Common myeloid progenitor, CD34-positive (primary cell): ENCODE measurements around the gene HHIPL1.

Experiments
- CTCF ChIA-PET: fragments of 350-600 bp; sonication (Branson Sonifier 250); formaldehyde crosslinking; loops from one replicate; lab custom pipeline; 2021; ENCODE audit warnings: antibody characterized with exemption; lab: Charles Lee
- POLR2A ChIA-PET: fragments of 350-600 bp; sonication (Branson Sonifier 250); formaldehyde crosslinking; loops from one replicate; lab custom pipeline; 2021; ENCODE audit warnings: antibody characterized with exemption; lab: Charles Lee
- DNase-seq, 3 donors: peaks; one replicate each; pipeline versions ENCODE4 v3.0.0 to v3.0.0-alpha.2; 2013
- H3K27ac ChIP-seq, 2 experiments: 1 replicate in 1 of 2; 2 replicates in 1 of 2; pipeline ENCODE4 v1.7.0; 2013; ENCODE audit warnings: inconsistent platforms in 2 of 2, low read length in 2 of 2, mild to moderate bottlenecking in 2 of 2, low read depth in 1 of 2, moderate library complexity in 1 of 2; ENCODE audit not compliant: severe bottlenecking in 2 of 2, insufficient read depth in 1 of 2, poor library complexity in 1 of 2
- H3K27me3 ChIP-seq, 5 experiments: replicated peaks in 2 of 5; 1 replicate in 3 of 5; 2 replicates in 2 of 5; pipeline versions ENCODE4 v1.6.1 to v1.7.0; 2013; ENCODE audit warnings: low read length in 4 of 5, mild to moderate bottlenecking in 2 of 5, moderate library complexity in 2 of 5, inconsistent platforms in 1 of 5; ENCODE audit not compliant: insufficient read depth in 5 of 5, control insufficient read depth in 4 of 5
- H3K36me3 ChIP-seq, 4 experiments: 1 replicate in 2 of 4; 2 replicates in 2 of 4; pipeline versions ENCODE4 v1.6.1 to v1.7.0; 2013; ENCODE audit warnings: low read length in 3 of 4, control low read depth in 1 of 4, mild to moderate bottlenecking in 1 of 4; ENCODE audit not compliant: control insufficient read depth in 4 of 4, insufficient read depth in 4 of 4
- H3K4me1 ChIP-seq, 4 experiments: 1 replicate in 3 of 4; 2 replicates in 1 of 4; pipeline versions ENCODE4 v1.6.1 to v1.7.1; 2013; ENCODE audit warnings: low read length in 3 of 4, mild to moderate bottlenecking in 3 of 4, control low read depth in 1 of 4, inconsistent platforms in 1 of 4, moderate library complexity in 1 of 4; ENCODE audit not compliant: control insufficient read depth in 4 of 4, insufficient read depth in 4 of 4; ENCODE audit errors: control extremely low read depth in 1 of 4
- H3K4me3 ChIP-seq, 7 experiments: 1 replicate in 4 of 7; 2 replicates in 3 of 7; pipeline versions ENCODE4 v1.5.1 to v1.7.0; 2013; ENCODE audit warnings: mild to moderate bottlenecking in 7 of 7, low read length in 6 of 7, moderate library complexity in 6 of 7, inconsistent platforms in 2 of 7, low read depth in 2 of 7, control low read depth in 1 of 7; ENCODE audit not compliant: insufficient read depth in 4 of 7, control insufficient read depth in 1 of 7; ENCODE audit errors: extremely low read depth in 1 of 7
- H3K9me3 ChIP-seq, 5 experiments: 1 replicate in 4 of 5; 2 replicates in 1 of 5; pipeline versions ENCODE4 v1.6.1 to v1.7.1; 2013; ENCODE audit warnings: low read length in 4 of 5, mild to moderate bottlenecking in 2 of 5, inconsistent platforms in 1 of 5, low read depth in 1 of 5, moderate library complexity in 1 of 5; ENCODE audit not compliant: control insufficient read depth in 4 of 5, insufficient read depth in 2 of 5; ENCODE audit errors: control extremely low read depth in 1 of 5
- WGBS: methylation state at CpG from one replicate; pipeline ENCODE4 v1.1.5; 2013; ENCODE audit not compliant: insufficient coverage; 5-methylcytosine and 5-hydroxymethylcytosine counted together

Gene HHIPL1

GRCh38 chr14:99611646-99612045, 33.3 kb upstream of the HHIPL1 start:
- Histone ChIP-seq H3K9me3 (no peaks in the 10 kb centered on the region), H3K4me1 (no peaks in the 10 kb centered on the region), H3K27ac (no peak overlapping the region), H3K36me3 (no peaks in the 10 kb centered on the region), H3K27me3 (peaks cover 2 to 22% (median 11%) of the 10 kb centered on the region in 5 experiments), H3K4me3 (no peak overlapping the region)
- CTCF ChIA-PET = no interaction called here
- no peak for DNase-seq
- 100% methylated on average over 3 of the region's 4 CpGs for WGBS
- POLR2A ChIA-PET = interaction anchor here (0.6 kb wide), 1 partner anchor 25 kb away, joined by 6 read pairs; no protein-coding TSS in a partner anchor

GRCh38 chr14:99612071-99612737, 32.7 kb upstream of the HHIPL1 start:
- no peaks in the 10 kb centered on the region for H3K4me1 ChIP-seq
- no peak overlapping the region for H3K27ac ChIP-seq
- H3K36me3 ChIP-seq = no peaks in the 10 kb centered on the region
- H3K9me3 ChIP-seq = no peaks in the 10 kb centered on the region
- ChIA-PET POLR2A (no interaction called here), CTCF (no interaction called here)
- no peak overlapping the region for H3K4me3 ChIP-seq
- 87% methylated on average over 9 of the region's 11 CpGs for WGBS
- no peak for DNase-seq
- H3K27me3 ChIP-seq = peaks cover 2 to 28% (median 14%) of the 10 kb centered on the region in 5 experiments

- Histone ChIP-seq H3K9me3 (no peaks in the 10 kb centered on the region), H3K27me3 (peaks cover 2 to 34% (median 17%) of the 10 kb centered on the region in 5 experiments), H3K27ac (no peak overlapping the region), H3K4me3 (no peak overlapping the region), H3K36me3 (no peaks in the 10 kb centered on the region), H3K4me1 (no peaks in the 10 kb centered on the region)
- 100% methylated on average over 4 of the region's 8 CpGs for WGBS
- DNase-seq = no peak
- ChIA-PET POLR2A (no interaction called here), CTCF (no interaction called here)
Measured at GRCh38 chr14:99612738-99613330, 32.1 kb upstream of the HHIPL1 start.

GRCh38 chr14:99615497-99616157, 29.3 kb upstream of the HHIPL1 start:
- no peak for DNase-seq
- Histone ChIP-seq H3K9me3 (no peaks in the 10 kb centered on the region), H3K27ac (no peak overlapping the region), H3K27me3 (peaks cover 2 to 53% (median 19%) of the 10 kb centered on the region in 5 experiments), H3K4me1 (peaks cover 0 to 7% (median 1%) of the 10 kb centered on the region in 4 experiments), H3K36me3 (no peaks in the 10 kb centered on the region), H3K4me3 (no peak overlapping the region)
- 67% methylated on average over 6 of the region's 7 CpGs for WGBS
- CTCF ChIA-PET = no interaction called here
- POLR2A ChIA-PET = no interaction called here

- Histone ChIP-seq H3K4me3 (no peak overlapping the region), H3K36me3 (no peaks in the 10 kb centered on the region), H3K27ac (no peak overlapping the region), H3K27me3 (peaks cover 2 to 66% (median 19%) of the 10 kb centered on the region in 5 experiments), H3K4me1 (peaks cover 0 to 7% (median 1%) of the 10 kb centered on the region in 4 experiments), H3K9me3 (no peaks in the 10 kb centered on the region)
- CTCF ChIA-PET = interaction anchor here (0.9 to 1.9 kb wide), 2 partner anchors 11 to 202 kb away, joined by 3 to 9 read pairs; no protein-coding TSS in a partner anchor
- POLR2A ChIA-PET = no interaction called here
- no peak for DNase-seq
- 81% methylated on average over 10 of the region's 16 CpGs for WGBS
Measured at GRCh38 chr14:99616832-99617800, 27.8 kb upstream of the HHIPL1 start.

- Histone ChIP-seq H3K27ac (no peak overlapping the region), H3K4me1 (peaks cover 0 to 7% (median 1%) of the 10 kb centered on the region in 4 experiments), H3K27me3 (peaks cover 0 to 80% (median 19%) of the 10 kb centered on the region in 5 experiments), H3K9me3 (no peaks in the 10 kb centered on the region), H3K36me3 (no peaks in the 10 kb centered on the region), H3K4me3 (no peak overlapping the region)
- DNase-seq = no peak
- ChIA-PET POLR2A (no interaction called here), CTCF (interaction anchor here (0.8 to 1.0 kb wide), 3 partner anchors 10 to 16 kb away, joined by 3 read pairs; partner anchors contain the start of gene CCDC85C)
- 21% methylated on average over 9 of the region's 13 CpGs for WGBS
Measured at GRCh38 chr14:99619835-99620834, 24.8 kb upstream of the HHIPL1 start.
